PFSK-1 (cell line): ENCODE data around the gene WFDC6.

Experiments used
- POLR2AphosphoS5 ChIP-seq: IDR thresholded peaks from 2 replicates; pipeline ENCODE4 v1.6.1; 2012; ENCODE audit warnings: low read depth, mild to moderate bottlenecking, control low read depth, low read length, moderate library complexity
- TAF1 ChIP-seq: IDR thresholded peaks from 2 replicates; pipeline ENCODE4 v1.6.1; 2012; ENCODE audit warnings: low read length, control low read depth, borderline replicate concordance; ENCODE audit not compliant: insufficient read depth
- TF ChIP-seq, protein P1 (sequence below), 2 experiments: IDR thresholded peaks; 2 replicates each; pipeline versions ENCODE4 v1.6.1 to v1.8.0; 2011 to 2012; ENCODE audit warnings: low read depth in 2 of 2, low read length in 2 of 2, control low read depth in 1 of 2, inconsistent platforms in 1 of 2, mild to moderate bottlenecking in 1 of 2, moderate library complexity in 1 of 2; ENCODE audit not compliant: insufficient read depth in 1 of 2

- TF ChIP-seq, protein P1, sequence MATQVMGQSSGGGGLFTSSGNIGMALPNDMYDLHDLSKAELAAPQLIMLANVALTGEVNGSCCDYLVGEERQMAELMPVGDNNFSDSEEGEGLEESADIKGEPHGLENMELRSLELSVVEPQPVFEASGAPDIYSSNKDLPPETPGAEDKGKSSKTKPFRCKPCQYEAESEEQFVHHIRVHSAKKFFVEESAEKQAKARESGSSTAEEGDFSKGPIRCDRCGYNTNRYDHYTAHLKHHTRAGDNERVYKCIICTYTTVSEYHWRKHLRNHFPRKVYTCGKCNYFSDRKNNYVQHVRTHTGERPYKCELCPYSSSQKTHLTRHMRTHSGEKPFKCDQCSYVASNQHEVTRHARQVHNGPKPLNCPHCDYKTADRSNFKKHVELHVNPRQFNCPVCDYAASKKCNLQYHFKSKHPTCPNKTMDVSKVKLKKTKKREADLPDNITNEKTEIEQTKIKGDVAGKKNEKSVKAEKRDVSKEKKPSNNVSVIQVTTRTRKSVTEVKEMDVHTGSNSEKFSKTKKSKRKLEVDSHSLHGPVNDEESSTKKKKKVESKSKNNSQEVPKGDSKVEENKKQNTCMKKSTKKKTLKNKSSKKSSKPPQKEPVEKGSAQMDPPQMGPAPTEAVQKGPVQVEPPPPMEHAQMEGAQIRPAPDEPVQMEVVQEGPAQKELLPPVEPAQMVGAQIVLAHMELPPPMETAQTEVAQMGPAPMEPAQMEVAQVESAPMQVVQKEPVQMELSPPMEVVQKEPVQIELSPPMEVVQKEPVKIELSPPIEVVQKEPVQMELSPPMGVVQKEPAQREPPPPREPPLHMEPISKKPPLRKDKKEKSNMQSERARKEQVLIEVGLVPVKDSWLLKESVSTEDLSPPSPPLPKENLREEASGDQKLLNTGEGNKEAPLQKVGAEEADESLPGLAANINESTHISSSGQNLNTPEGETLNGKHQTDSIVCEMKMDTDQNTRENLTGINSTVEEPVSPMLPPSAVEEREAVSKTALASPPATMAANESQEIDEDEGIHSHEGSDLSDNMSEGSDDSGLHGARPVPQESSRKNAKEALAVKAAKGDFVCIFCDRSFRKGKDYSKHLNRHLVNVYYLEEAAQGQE (IDR thresholded peaks at IDR 0.05; ENCODE audit: insufficient read depth in 1 of 2, low read depth in 2 of 2, low read length in 2 of 2) = no peak
- TF ChIP-seq TAF1 = no peak
- TF ChIP-seq POLR2AphosphoS5 = no peak
Observed at GRCh38 chr20:45506398-45506797, 32.9 kb downstream of the WFDC6 start.
